WERI-Rb-1 (cell line): ENCODE data around the gene NINJ2.

Experiments
- DNase-seq: peaks from one replicate; pipeline ENCODE4 v3.0.0-alpha.2; 2020
- H3K27ac ChIP-seq: fragments of 250-450 bp; sonication (Bioruptor Pico); 2 replicates; pipeline ENCODE4 v1.5.1; 2020; ENCODE audit warnings: mild to moderate bottlenecking, moderate library complexity
- H3K27me3 ChIP-seq: fragments of 250-450 bp; sonication (Bioruptor Pico); 2 replicates; pipeline ENCODE4 v1.5.1; 2021; ENCODE audit warnings: mild to moderate bottlenecking, low read depth, moderate library complexity; ENCODE audit not compliant: insufficient read depth, severe bottlenecking
- H3K36me3 ChIP-seq: fragments of 250-450 bp; sonication (Bioruptor Pico); 2 replicates; pipeline ENCODE4 v1.5.1; 2020; ENCODE audit warnings: mild to moderate bottlenecking, moderate library complexity
- H3K4me3 ChIP-seq: 2 replicates; pipeline ENCODE4 v1.5.1; 2011; ENCODE audit warnings: low read depth, mild to moderate bottlenecking, control low read depth, low read length
- H3K9me3 ChIP-seq: fragments of 250-450 bp; sonication (Bioruptor Pico); 2 replicates; pipeline ENCODE4 v1.5.1; 2021; ENCODE audit warnings: mild to moderate bottlenecking, moderate library complexity; ENCODE audit not compliant: severe bottlenecking
- CTCF ChIP-seq: IDR thresholded peaks from 2 replicates; pipeline ENCODE4 v1.5.1; 2011; ENCODE audit warnings: low read depth, mild to moderate bottlenecking, control low read depth, inconsistent platforms, low read length

NINJ2 gene

GRCh38 chr12:646442-647384 is 16.5 kb downstream of the NINJ2 start:
- peaks cover 6% of the 10 kb centered on the region for H3K9me3 ChIP-seq
- DNase-seq, result no peak
- TF ChIP-seq CTCF, result no peak
- H3K36me3 ChIP-seq, result no peaks in the 10 kb centered on the region
- no peak overlapping the region for H3K27ac ChIP-seq
- no peak overlapping the region for H3K4me3 ChIP-seq
- H3K27me3 ChIP-seq, result no peaks in the 10 kb centered on the region

GRCh38 chr12:645563-646071 is 17.6 kb downstream of the NINJ2 start:
- H3K36me3 ChIP-seq, result no peaks in the 10 kb centered on the region
- H3K4me3 ChIP-seq, result no peak overlapping the region
- DNase-seq, result no peak
- peaks cover 3% of the 10 kb centered on the region for H3K9me3 ChIP-seq
- no peak for TF ChIP-seq CTCF
- no peaks in the 10 kb centered on the region for H3K27me3 ChIP-seq
- H3K27ac ChIP-seq, result no peak overlapping the region

GRCh38 chr12:644818-645552 is 18.3 kb downstream of the NINJ2 start:
- H3K27ac ChIP-seq, result no peak overlapping the region
- TF ChIP-seq CTCF, result no peak
- H3K36me3 ChIP-seq, result no peaks in the 10 kb centered on the region
- peaks cover 3% of the 10 kb centered on the region for H3K9me3 ChIP-seq
- DNase-seq, result no peak
- H3K4me3 ChIP-seq, result no peak overlapping the region
- no peaks in the 10 kb centered on the region for H3K27me3 ChIP-seq

- Histone ChIP-seq H3K4me3 (no peak overlapping the region), H3K27ac (no peak overlapping the region), H3K27me3 (no peaks in the 10 kb centered on the region), H3K36me3 (no peaks in the 10 kb centered on the region), H3K9me3 (peaks cover 3% of the 10 kb centered on the region)
- TF ChIP-seq CTCF, result no peak
- DNase-seq, result no peak
Observed at GRCh38 chr12:644303-644639, 19.0 kb downstream of the NINJ2 start.

GRCh38 chr12:643475-644302 is 19.6 kb downstream of the NINJ2 start:
- no peak overlapping the region for H3K4me3 ChIP-seq
- H3K36me3 ChIP-seq, result no peaks in the 10 kb centered on the region
- DNase-seq, result no peak
- no peak for TF ChIP-seq CTCF
- no peaks in the 10 kb centered on the region for H3K27me3 ChIP-seq
- peaks cover 3% of the 10 kb centered on the region for H3K9me3 ChIP-seq
- H3K27ac ChIP-seq, result peak overlapping the region; percentile 73
